GM19351 (cell line): Measurements from ENCODE around the gene HSBP1.

ENCODE experiments used
- ATAC-seq: cut with Tn5 transposase; IDR thresholded peaks from one replicate; pipeline ENCODE4 v1.9.1; 2021; ENCODE audit warnings: mild to moderate bottlenecking, moderate library complexity; ENCODE audit not compliant: unreplicated experiment

Gene HSBP1

GRCh38 chr16:83835586-83836566, 28.1 kb downstream of the HSBP1 start:
- ATAC-seq, result no peak

- ATAC-seq, result no peak
Measured at GRCh38 chr16:83837566-83837965, 29.8 kb downstream of the HSBP1 start.

- ATAC-seq, result no peak
Measured at GRCh38 chr16:83838151-83838550, 30.4 kb downstream of the HSBP1 start.

GRCh38 chr16:83839561-83839960, 31.8 kb downstream of the HSBP1 start:
- no peak for ATAC-seq

- ATAC-seq, result no peak
Measured at GRCh38 chr16:83840060-83840617, 32.4 kb downstream of the HSBP1 start.

GRCh38 chr16:83842291-83842690, 34.5 kb downstream of the HSBP1 start:
- no peak for ATAC-seq

GRCh38 chr16:83842756-83843507, 35.2 kb downstream of the HSBP1 start:
- no peak for ATAC-seq

GRCh38 chr16:83843657-83844056, 35.9 kb downstream of the HSBP1 start:
- ATAC-seq, result no peak

GRCh38 chr16:83845263-83845662, 37.5 kb downstream of the HSBP1 start:
- no peak for ATAC-seq

- no peak for ATAC-seq
Measured at GRCh38 chr16:83847371-83848225, 39.8 kb downstream of the HSBP1 start.

GRCh38 chr16:83849421-83849820, 41.6 kb downstream of the HSBP1 start:
- ATAC-seq, result no peak

- ATAC-seq, result no peak
Measured at GRCh38 chr16:83850947-83851346, 43.2 kb downstream of the HSBP1 start.

- ATAC-seq, result no peak
Measured at GRCh38 chr16:83851473-83851872, 43.7 kb downstream of the HSBP1 start.

GRCh38 chr16:83852774-83853173, 45.0 kb downstream of the HSBP1 start:
- no peak for ATAC-seq

- no peak for ATAC-seq
Measured at GRCh38 chr16:83853834-83854233, 46.1 kb downstream of the HSBP1 start.

- ATAC-seq, result no peak
Measured at GRCh38 chr16:83854420-83854819, 46.6 kb downstream of the HSBP1 start.

GRCh38 chr16:83856792-83857191, 49.0 kb downstream of the HSBP1 start:
- no peak for ATAC-seq

- ATAC-seq, result no peak
Measured at GRCh38 chr16:83859265-83859664, 51.5 kb downstream of the HSBP1 start.

- no peak for ATAC-seq
Measured at GRCh38 chr16:83862661-83863060, 54.9 kb downstream of the HSBP1 start.

GRCh38 chr16:83863682-83864081, 55.9 kb downstream of the HSBP1 start:
- ATAC-seq, result no peak
